GM23338 (cell line): ENCODE data around the gene CFH. TPM values are rescaled to one million over a fixed set of nuclear protein-coding genes. Genes with fewer than 3 reads are reported as not detected.

Experiments
- ATAC-seq: fragments of 200-7000 bp; cut with Tn5 transposase; 3 replicates; pipeline ENCODE4 v1.9.1; 2020
- DNase-seq: peaks from one replicate; pipeline ENCODE4 v3.0.0-alpha.2; 2015; ENCODE audit warnings: low spot score
- H2AFZ ChIP-seq: fragments of 200-600 bp; sonication (generic); 2 replicates; pipeline ENCODE4 v1.8.0; 2016; ENCODE audit warnings: antibody characterized with exemption, mild to moderate bottlenecking, moderate library complexity
- H3F3A ChIP-seq: fragments of 200-600 bp; sonication (generic); replicated peaks from 2 replicates; pipeline ENCODE4 v1.8.0; 2017; ENCODE audit warnings: antibody characterized with exemption, mixed run types, low read depth
- H3K27ac ChIP-seq: fragments of 200-600 bp; sonication (generic); 2 replicates; pipeline ENCODE4 v1.6.1; 2016; ENCODE audit warnings: low read depth
- H3K27me3 ChIP-seq: fragments of 200-600 bp; sonication (generic); 2 replicates; pipeline ENCODE4 v1.8.0; 2016; ENCODE audit warnings: mild to moderate bottlenecking, mixed run types, moderate library complexity; ENCODE audit not compliant: insufficient read depth
- H3K36me3 ChIP-seq: fragments of 200-600 bp; sonication (generic); 2 replicates; pipeline ENCODE4 v1.8.0; 2016; ENCODE audit warnings: mild to moderate bottlenecking; ENCODE audit not compliant: insufficient read depth
- H3K4me1 ChIP-seq: fragments of 200-600 bp; sonication (generic); 2 replicates; pipeline ENCODE4 v1.8.0; 2016; ENCODE audit warnings: mild to moderate bottlenecking, moderate library complexity; ENCODE audit not compliant: insufficient read depth
- H3K4me2 ChIP-seq: fragments of 200-600 bp; sonication (generic); 2 replicates; pipeline ENCODE4 v1.7.1; 2017; ENCODE audit warnings: mixed run types
- H3K4me3 ChIP-seq: fragments of 200-600 bp; sonication (generic); 2 replicates; pipeline ENCODE4 v1.6.1; 2016; ENCODE audit warnings: mixed run types
- H3K79me2 ChIP-seq: fragments of 200-600 bp; sonication (generic); replicated peaks from 2 replicates; pipeline ENCODE4 v1.8.0; 2017; ENCODE audit warnings: mild to moderate bottlenecking; ENCODE audit not compliant: insufficient read depth
- H3K9me2 ChIP-seq: fragments of 200-600 bp; sonication (generic); 2 replicates; pipeline ENCODE4 v1.8.0; 2017; ENCODE audit not compliant: insufficient read depth
- H4K20me1 ChIP-seq: fragments of 200-600 bp; sonication (generic); replicated peaks from 2 replicates; pipeline ENCODE4 v1.8.0; 2017; ENCODE audit warnings: mild to moderate bottlenecking; ENCODE audit not compliant: insufficient read depth
- H3K27ac Mint-ChIP-seq: 2 replicates; pipeline ENCODE4 v1.8.0; 2020; ENCODE audit warnings: inconsistent platforms, mild to moderate bottlenecking, moderate library complexity, mixed read lengths
- H3K27me3 Mint-ChIP-seq: 3 replicates; pipeline ENCODE4 v1.8.0; 2022; ENCODE audit warnings: low read depth, mild to moderate bottlenecking, moderate library complexity, mixed read lengths, inconsistent platforms; ENCODE audit not compliant: insufficient read depth, poor library complexity
- H3K36me3 Mint-ChIP-seq: 3 replicates; pipeline ENCODE4 v1.8.0; 2021; ENCODE audit warnings: low read depth, mild to moderate bottlenecking, inconsistent platforms, moderate library complexity, mixed read lengths
- H3K4me1 Mint-ChIP-seq: 3 replicates; pipeline ENCODE4 v1.8.0; 2020; ENCODE audit warnings: mild to moderate bottlenecking, inconsistent platforms, mixed read lengths
- H3K4me3 Mint-ChIP-seq: 3 replicates; pipeline ENCODE4 v1.8.0; 2021; ENCODE audit warnings: moderate library complexity, mild to moderate bottlenecking, inconsistent platforms, mixed read lengths
- H3K9me3 Mint-ChIP-seq: 3 replicates; pipeline ENCODE4 v1.8.0; 2020; ENCODE audit warnings: moderate library complexity, mild to moderate bottlenecking, inconsistent platforms, mixed read lengths
- CREB1 ChIP-seq: fragments of 250-450 bp; sonication (Bioruptor Pico); IDR thresholded peaks from 2 replicates; pipeline ENCODE4 v1.5.0; 2020; ENCODE audit warnings: low read depth, mild to moderate bottlenecking, moderate library complexity
- CTCF ChIP-seq, 2 experiments: fragments of 200-600 bp in 1 of 2; sonication (generic) in 1 of 2; conservative IDR thresholded peaks; 2 replicates each; pipeline versions ENCODE4 v1.5.1 to v1.6.1; 2016 to 2017; ENCODE audit warnings: antibody characterized with exemption in 2 of 2, low read depth in 2 of 2, mild to moderate bottlenecking in 2 of 2, moderate library complexity in 1 of 2
- ETS1 ChIP-seq: IDR thresholded peaks from 2 replicates; pipeline ENCODE4 v1.6.1; 2016; ENCODE audit warnings: antibody characterized with exemption
- EZH2 ChIP-seq: fragments of 200-600 bp; sonication (generic); IDR thresholded peaks from one replicate; pipeline ENCODE4 v1.8.0; 2017; ENCODE audit warnings: antibody characterized with exemption, mild to moderate bottlenecking, low read depth; ENCODE audit not compliant: unreplicated experiment
- EZH2phosphoT487 ChIP-seq: fragments of 200-600 bp; sonication (generic); IDR thresholded peaks from one replicate; pipeline ENCODE4 v1.8.1; 2018; ENCODE audit warnings: antibody characterized with exemption; ENCODE audit not compliant: unreplicated experiment
- JUNB ChIP-seq: IDR thresholded peaks from one replicate; pipeline ENCODE4 v1.6.1; 2016; ENCODE audit warnings: antibody characterized with exemption; ENCODE audit not compliant: unreplicated experiment
- NANOG ChIP-seq: IDR thresholded peaks from 2 replicates; pipeline ENCODE4 v1.6.1; 2016; ENCODE audit warnings: antibody characterized with exemption, borderline replicate concordance
- POLR2AphosphoS5 ChIP-seq: IDR thresholded peaks from 2 replicates; pipeline ENCODE4 v1.6.1; 2016; ENCODE audit warnings: antibody characterized with exemption, low read depth
- REST ChIP-seq: IDR thresholded peaks from one replicate; pipeline ENCODE4 v1.6.1; 2018; ENCODE audit warnings: antibody characterized with exemption; ENCODE audit not compliant: unreplicated experiment
- STAT1 ChIP-seq: IDR thresholded peaks from one replicate; pipeline ENCODE4 v1.6.1; 2016; ENCODE audit warnings: antibody characterized with exemption; ENCODE audit not compliant: unreplicated experiment
- ZNF114 ChIP-seq: fragments of 250-450 bp; sonication (Bioruptor Pico); IDR thresholded peaks from 2 replicates; pipeline ENCODE4 v1.5.0; 2020; ENCODE audit warnings: mild to moderate bottlenecking, moderate library complexity
- ZNF331 ChIP-seq: fragments of 250-450 bp; sonication (Bioruptor Pico); IDR thresholded peaks from 2 replicates; pipeline ENCODE4 v1.5.0; 2020; ENCODE audit warnings: low read depth, mild to moderate bottlenecking, moderate library complexity
- ZNF462 ChIP-seq: fragments of 250-450 bp; sonication (Bioruptor Pico); IDR thresholded peaks from 2 replicates; pipeline ENCODE4 v1.5.0; 2020; ENCODE audit warnings: mild to moderate bottlenecking, moderate library complexity
- polyA plus RNA-seq: library from polyadenylated mRNA; unstranded; fragments of >200 nt; fragmentation: Nextera tagmentation; extraction: Ambion mirVana; gene quantifications from 2 replicates; pipeline ENCODE4 v1.2.1, GENCODE V29; 2016
- total RNA-seq: library from RNA; depleted of rRNA; stranded (reverse); fragments of >200 nt; shearing (Covaris generic); gene quantifications from 2 replicates; pipeline ENCODE4 v1.2.3, GENCODE V29; 2014

The CFH gene
- total and polyA plus RNA-seq, 2 experiments from 2014 or later, result not detected

- no peak overlapping the region for H3K4me3 ChIP-seq
- H3K9me2 ChIP-seq, result 0 out of 2 replicates have a peak, but pooled peaks cover 6% of the 10 kb centered on the region
- no peaks in the 10 kb centered on the region for H4K20me1 ChIP-seq
- no peaks in the 10 kb centered on the region for H3K79me2 ChIP-seq
- H2AFZ ChIP-seq, result no peak overlapping the region
- no peak overlapping the region for H3K27ac ChIP-seq
- no peaks in the 10 kb centered on the region for H3K27me3 Mint-ChIP-seq
- no peaks in the 10 kb centered on the region for H3K4me1 ChIP-seq
- DNase-seq (no peak), ATAC-seq (no peak)
- no peaks in the 10 kb centered on the region for H3K36me3 Mint-ChIP-seq
- no peak for TF ChIP-seq ZNF331 (CRISPR knock-in tag)
- no peak for TF ChIP-seq STAT1
- no peak for TF ChIP-seq ZNF462 (CRISPR knock-in tag)
- TF ChIP-seq ZNF114 (CRISPR knock-in tag), result no peak
- no peak for TF ChIP-seq NANOG
- TF ChIP-seq EZH2phosphoT487, result no peak
- TF ChIP-seq REST, result no peak
- TF ChIP-seq CTCF (conservative IDR thresholded peaks at IDR 0.05; ENCODE audit: low read depth in 2 of 2), result no peak
- TF ChIP-seq JUNB, result no peak
- TF ChIP-seq EZH2, result no peak
- no peak for TF ChIP-seq CREB1 (CRISPR knock-in tag)
- no peak for TF ChIP-seq ETS1
- TF ChIP-seq POLR2AphosphoS5, result no peak
- no peaks in the 10 kb centered on the region for H3K36me3 ChIP-seq
- no peaks in the 10 kb centered on the region for H3K27me3 ChIP-seq
- no peak overlapping the region for H3K4me2 ChIP-seq
- H3K4me1 Mint-ChIP-seq, result no peaks in the 10 kb centered on the region
- no peaks in the 10 kb centered on the region for H3K9me3 Mint-ChIP-seq
- no peak overlapping the region for H3K27ac Mint-ChIP-seq
- H3F3A ChIP-seq, result no peaks in the 10 kb centered on the region
- no peak overlapping the region for H3K4me3 Mint-ChIP-seq
Measured at GRCh38 chr1:196674908-196675307, 23.1 kb downstream of the CFH start.
